Measurements from ENCODE around the gene PRDM16. TPM values are rescaled to one million over a fixed set of nuclear protein-coding genes. Genes with fewer than 3 reads are reported as not detected.
A peak's percentile ranks its signal among the peaks of the same experiment; 100 is the strongest.

Gene PRDM16
- total RNA-seq, 4 donors from 2014 or later, result 0.26 to 7.7 (median 0.35) TPM; not detected in 1

- Histone ChIP-seq H3K9me3 (no peaks in the 10 kb centered on the region), H3K36me3 (no peaks in the 10 kb centered on the region), H3K4me3 (peak overlapping the region; percentile 6 to 28), H3K27ac (peak overlapping the region; percentile 93 to 95), H3K4me1 (peaks cover 4 to 11% of the 10 kb centered on the region in 2 donors), H3K27me3 (no peaks in the 10 kb centered on the region)
- peak; percentile 30 to 42 for DNase-seq
- intact Hi-C loops (cut with DNase I; ENCODE audit: low total_unique reads), result no loop called here
- TF ChIP-seq CTCF (IDR thresholded peaks at IDR 0.05), result no peak
- no peak for TF ChIP-seq POLR2A (IDR thresholded peaks at IDR 0.05)
These were observed 282.7 kb downstream of the PRDM16 start for GRCh38 chr1:3351449-3352298.

GRCh38 chr1:3352299-3352951 is 283.4 kb downstream of the PRDM16 start:
- no peaks in the 10 kb centered on the region for H3K27me3 ChIP-seq
- no peaks in the 10 kb centered on the region for H3K36me3 ChIP-seq
- H3K27ac ChIP-seq, result peak overlapping the region; percentile 93 to 95
- no peaks in the 10 kb centered on the region for H3K9me3 ChIP-seq
- intact Hi-C loops (cut with DNase I; ENCODE audit: low total_unique reads), result no loop called here
- no peak for TF ChIP-seq CTCF (IDR thresholded peaks at IDR 0.05)
- peak; percentile 31 to 32 for TF ChIP-seq POLR2A (IDR thresholded peaks at IDR 0.05)
- DNase-seq, result peak; percentile 79 to 85
- H3K4me3 ChIP-seq, result peak overlapping the region; percentile 6 to 28
- H3K4me1 ChIP-seq, result peaks cover 4 to 11% of the 10 kb centered on the region in 2 donors

GRCh38 chr1:3352952-3353331 is 283.9 kb downstream of the PRDM16 start:
- Histone ChIP-seq H3K4me1 (peaks cover 4 to 11% of the 10 kb centered on the region in 2 donors), H3K4me3 (no peak overlapping the region), H3K9me3 (no peaks in the 10 kb centered on the region), H3K27ac (peak overlapping the region; percentile 93 to 95), H3K36me3 (no peaks in the 10 kb centered on the region), H3K27me3 (no peaks in the 10 kb centered on the region)
- intact Hi-C loops (cut with DNase I; ENCODE audit: low total_unique reads), result no loop called here
- no peak for TF ChIP-seq CTCF (IDR thresholded peaks at IDR 0.05)
- peak; percentile 80 to 86 for DNase-seq

GRCh38 chr1:3353876-3354275 is 284.9 kb downstream of the PRDM16 start:
- intact Hi-C loops (cut with DNase I; ENCODE audit: low total_unique reads), result no loop called here
- H3K4me1 ChIP-seq, result peaks cover 4 to 11% of the 10 kb centered on the region in 2 donors

More at GRCh38 chr1:3353876-3354275, 284.9 kb downstream of the PRDM16 start:
- no peak for DNase-seq
- no peaks in the 10 kb centered on the region for H3K9me3 ChIP-seq
- H3K27ac ChIP-seq, result peak overlapping the region in 1 of 2 donors; percentile 93
- no peaks in the 10 kb centered on the region for H3K36me3 ChIP-seq
- TF ChIP-seq CTCF (IDR thresholded peaks at IDR 0.05) (no peak), POLR2A (IDR thresholded peaks at IDR 0.05) (no peak)
- H3K4me3 ChIP-seq, result no peak overlapping the region
- no peaks in the 10 kb centered on the region for H3K27me3 ChIP-seq

Measured in uterus (tissue), 4 donors.